Loucy (cell line): ENCODE data around the gene CCDC47.

ENCODE experiments used
- H2AFZ ChIP-seq: fragments of 200-600 bp; sonication (generic); 2 replicates; pipeline ENCODE4 v1.6.0; 2016; ENCODE audit warnings: antibody characterized with exemption, mild to moderate bottlenecking, low read length, moderate library complexity
- H3F3A ChIP-seq: fragments of 200-600 bp; 2 replicates; pipeline ENCODE4 v1.6.0; 2016; ENCODE audit warnings: antibody characterized with exemption, low read depth, mild to moderate bottlenecking
- H3K27me3 ChIP-seq: fragments of 200-600 bp; sonication (generic); 2 replicates; pipeline ENCODE4 v1.6.1; 2014; ENCODE audit warnings: low read length, mild to moderate bottlenecking; ENCODE audit not compliant: insufficient read depth, poor library complexity, severe bottlenecking
- H3K36me3 ChIP-seq: fragments of 200-600 bp; sonication (generic); 2 replicates; pipeline ENCODE4 v1.6.1; 2016; ENCODE audit warnings: low read length; ENCODE audit not compliant: insufficient read depth
- H3K4me1 ChIP-seq: fragments of 200-600 bp; sonication (generic); 2 replicates; pipeline ENCODE4 v1.5.1; 2014; ENCODE audit warnings: low read length, mild to moderate bottlenecking; ENCODE audit not compliant: insufficient read depth, poor library complexity, severe bottlenecking
- H3K4me2 ChIP-seq: fragments of 200-600 bp; sonication (generic); 2 replicates; pipeline ENCODE4 v1.6.0; 2014; ENCODE audit warnings: antibody characterized with exemption, low read length, low read depth, mild to moderate bottlenecking; ENCODE audit not compliant: poor library complexity, severe bottlenecking
- H3K4me3 ChIP-seq: fragments of 200-600 bp; sonication (generic); 2 replicates; pipeline ENCODE4 v1.5.1; 2014; ENCODE audit warnings: low read length, mild to moderate bottlenecking, mixed read lengths; ENCODE audit not compliant: poor library complexity, severe bottlenecking
- H3K79me2 ChIP-seq: fragments of 200-600 bp; sonication (generic); 2 replicates; pipeline ENCODE4 v1.6.1; 2014; ENCODE audit warnings: low read length; ENCODE audit not compliant: insufficient read depth
- H3K9ac ChIP-seq: fragments of 200-600 bp; sonication (generic); 2 replicates; pipeline ENCODE4 v1.6.0; 2014; ENCODE audit warnings: mild to moderate bottlenecking, low read depth, low read length, moderate library complexity; ENCODE audit not compliant: poor library complexity, severe bottlenecking
- H3K9me2 ChIP-seq: fragments of 200-600 bp; sonication (generic); replicated peaks from 2 replicates; pipeline ENCODE4 v1.6.1; 2016; ENCODE audit warnings: low read depth, low read length, mixed read lengths
- H3K9me3 ChIP-seq: fragments of 200-600 bp; sonication (generic); 2 replicates; pipeline ENCODE4 v1.6.1; 2014; ENCODE audit warnings: mild to moderate bottlenecking, antibody characterized with exemption, low read length, low read depth; ENCODE audit not compliant: insufficient read depth
- H4K20me1 ChIP-seq: fragments of 200-600 bp; sonication (generic); 2 replicates; pipeline ENCODE4 v1.6.0; 2014; ENCODE audit warnings: antibody characterized with exemption, low read length, mild to moderate bottlenecking; ENCODE audit not compliant: insufficient read depth, poor library complexity, severe bottlenecking
- CTCF ChIP-seq: fragments of 200-600 bp; sonication (generic); conservative IDR thresholded peaks from 2 replicates; pipeline ENCODE4 v1.5.1; 2014; ENCODE audit warnings: mild to moderate bottlenecking, antibody characterized with exemption, low read length
- EZH2phosphoT487 ChIP-seq: fragments of 200-600 bp; IDR thresholded peaks from 2 replicates; pipeline ENCODE4 v1.6.1; 2018; ENCODE audit warnings: antibody characterized with exemption, mild to moderate bottlenecking, moderate library complexity, borderline replicate concordance

The CCDC47 gene

GRCh38 chr17:63701456-63701820, 72.0 kb downstream of the CCDC47 start:
- Histone ChIP-seq H4K20me1 (peaks cover 11% of the 10 kb centered on the region), H3K79me2 (peaks cover 32% of the 10 kb centered on the region; the same call in 1 of the 2 replicates), H2AFZ (no peak overlapping the region), H3K9me3 (no peaks in the 10 kb centered on the region), H3K27me3 (no peaks in the 10 kb centered on the region), H3K9me2 (no peaks in the 10 kb centered on the region), H3F3A (0 out of 2 replicates have a peak, but pooled peaks cover 9% of the 10 kb centered on the region), H3K4me3 (peak overlapping the region; percentile 45), H3K36me3 (no peaks in the 10 kb centered on the region), H3K4me1 (peaks cover 46% of the 10 kb centered on the region), H3K9ac (no peak overlapping the region), H3K4me2 (peak overlapping the region; percentile 63)
- TF ChIP-seq EZH2phosphoT487 (no peak), CTCF (no peak)

GRCh38 chr17:63700528-63701455, 72.6 kb downstream of the CCDC47 start:
- peak overlapping the region; percentile 63 for H3K4me2 ChIP-seq
- peaks cover 11% of the 10 kb centered on the region for H4K20me1 ChIP-seq
- H3K27me3 ChIP-seq, result no peaks in the 10 kb centered on the region
- H3K36me3 ChIP-seq, result no peaks in the 10 kb centered on the region; the same call in 1 of the 2 replicates
- TF ChIP-seq CTCF (no peak), EZH2phosphoT487 (no peak)
- H3K4me3 ChIP-seq, result peak overlapping the region; percentile 94
- H3K79me2 ChIP-seq, result peaks cover 32% of the 10 kb centered on the region; the same call in 1 of the 2 replicates
- no peaks in the 10 kb centered on the region for H3K9me3 ChIP-seq
- 0 out of 2 replicates have a peak, but pooled peaks cover 9% of the 10 kb centered on the region for H3F3A ChIP-seq
- H2AFZ ChIP-seq, result no peak overlapping the region; the same call in 1 of the 2 replicates
- peaks cover 39% of the 10 kb centered on the region for H3K4me1 ChIP-seq
- peak overlapping the region; percentile 45 for H3K9ac ChIP-seq
- H3K9me2 ChIP-seq, result no peaks in the 10 kb centered on the region

DNA sequence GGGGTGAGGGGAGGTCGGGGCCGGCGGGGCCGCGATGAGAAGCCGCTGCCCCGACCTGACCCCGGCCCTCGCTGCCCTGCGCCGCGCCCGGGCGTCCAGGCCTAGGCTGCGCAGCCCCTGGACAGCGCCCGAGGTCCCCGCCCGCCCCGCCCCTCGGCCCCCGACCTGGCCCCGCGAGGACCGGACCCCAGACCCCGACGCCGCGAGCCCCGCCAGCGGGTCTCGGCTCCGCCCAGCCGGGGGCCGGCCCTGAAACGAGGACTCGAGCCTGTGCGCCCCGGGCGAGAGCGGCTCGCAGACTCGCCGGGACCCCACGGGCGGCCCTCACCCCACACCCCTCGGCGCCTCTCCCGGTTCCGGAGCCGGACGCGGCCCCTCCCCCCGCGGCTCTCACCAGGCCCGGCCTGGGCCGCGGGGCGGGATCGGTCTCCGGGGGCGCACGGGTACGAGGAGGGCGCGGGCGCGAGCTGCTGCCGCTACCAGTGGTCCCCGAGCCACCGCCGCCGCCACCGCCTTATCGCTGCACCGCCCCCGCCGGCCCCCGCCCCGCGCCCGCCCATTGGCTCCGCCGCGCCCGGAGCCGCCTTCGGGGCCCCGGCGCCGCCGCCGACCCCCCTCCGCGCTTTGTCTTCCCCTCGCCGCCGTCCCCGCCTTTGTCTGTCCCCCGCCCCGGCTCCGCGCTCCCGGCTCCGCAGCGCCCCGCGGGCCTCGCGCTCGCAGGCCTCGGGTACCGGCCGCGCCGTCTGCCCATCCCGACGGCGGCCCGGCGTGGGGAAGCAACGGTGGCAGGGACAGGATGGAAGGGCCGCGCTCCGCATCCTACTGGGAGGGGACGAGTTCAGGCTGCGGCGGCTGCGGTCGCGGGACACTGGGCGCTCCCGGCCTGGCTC, 73.5 kb downstream of the CCDC47 start, which contains the start of gene LIMD2:
LIMD2 (minus strand) TSS at position 488 of the 890 bp plus-strand sequence. CDS start 827 bp downstream, outside the sequence.
- H3K79me2 ChIP-seq, result peaks cover 32% of the 10 kb centered on the region; the same call in 1 of the 2 replicates
- peak within 1 kb of the TSS; percentile 91 for H3K9ac ChIP-seq
- 0 out of 2 replicates have a peak, but pooled peaks cover 9% of the 10 kb centered on the region for H3F3A ChIP-seq
- H3K27me3 ChIP-seq, result no peaks in the 10 kb centered on the region
- peaks cover 4% of the 10 kb centered on the region; the same call in 1 of the 2 replicates for H3K36me3 ChIP-seq
- no peak for TF ChIP-seq CTCF
- no peak for TF ChIP-seq EZH2phosphoT487
- H3K4me2 ChIP-seq, result peak within 1 kb of the TSS; percentile 94
- no peaks in the 10 kb centered on the region for H3K9me2 ChIP-seq
- H3K9me3 ChIP-seq, result no peaks in the 10 kb centered on the region
- peak within 1 kb of the TSS; percentile 94 for H3K4me3 ChIP-seq
- peak within 1 kb of the TSS; percentile 64 for H2AFZ ChIP-seq
- peaks cover 11% of the 10 kb centered on the region for H4K20me1 ChIP-seq
- peaks cover 34% of the 10 kb centered on the region for H3K4me1 ChIP-seq
